ENCODE results near the gene XRCC1. TPM values are rescaled to one million over a fixed set of nuclear protein-coding genes. Genes with fewer than 3 reads are reported as not detected.

XRCC1 gene
- total RNA-seq, 1 experiment from 2014 or later, result 23.4 TPM

GRCh38 chr19:43594710-43595604, 19.6 kb upstream of the XRCC1 start:
- peak overlapping the region; percentile 10; the same call in 1 of the 2 replicates for H3K27ac ChIP-seq (ENCODE audit: low read length)
- H3K9me3 ChIP-seq (ENCODE audit: low read length), result no peaks in the 10 kb centered on the region
- no peaks in the 10 kb centered on the region for H3F3A ChIP-seq (ENCODE audit: low read length, unreplicated experiment)
- H4K20me1 ChIP-seq (ENCODE audit: low read length), result no peaks in the 10 kb centered on the region
- no TSS peak for BruUV-seq (replicated peaks)
- peak overlapping the region; percentile 81 for H3K9ac ChIP-seq (ENCODE audit: low read length)
- ChIA-PET CTCF (interaction anchor here (0.5 to 1.0 kb wide), 4 partner anchors 40 to 148 kb away, joined by 3 to 8 read pairs (median 4); partner anchors contain the start of gene ZNF575), POLR2A (ENCODE audit: unreplicated experiment) (interaction anchor here (1.1 kb wide), 1 partner anchor 73 kb away, joined by 6 read pairs; no protein-coding TSS in a partner anchor)
- H3K4me2 ChIP-seq (ENCODE audit: low read length), result peak overlapping the region; percentile 93
- no peaks in the 10 kb centered on the region for H3K27me3 ChIP-seq (ENCODE audit: low read length)
- no peaks in the 10 kb centered on the region for H3K9me2 ChIP-seq (replicated peaks; ENCODE audit: low read length)
- ATAC-seq (peak; percentile 34), DNase-seq (peak; percentile 70)
- intact Hi-C loops (cut with micrococcal nuclease), result loop anchor here (2.0 kb wide), 1 partner anchor 60 kb away; no protein-coding TSS in a partner anchor
- H3K4me1 ChIP-seq (ENCODE audit: insufficient read depth, low read length), result peaks cover 14% of the 10 kb centered on the region
- no peaks in the 10 kb centered on the region; the same call in 1 of the 2 replicates for H3K36me3 ChIP-seq (ENCODE audit: low read depth, low read length)
- peak overlapping the region; percentile 88 for H2AFZ ChIP-seq (ENCODE audit: low read length)
- peaks cover 47% of the 10 kb centered on the region for H3K79me2 ChIP-seq (ENCODE audit: low read length)
- peak overlapping the region; percentile 78 for H3K4me3 ChIP-seq (ENCODE audit: low read length)
- TF ChIP-seq EZH2phosphoT487 (IDR thresholded peaks at IDR 0.05; ENCODE audit: borderline replicate concordance, low read length), result no peak
- TF ChIP-seq CTCF (conservative IDR thresholded peaks at IDR 0.05; ENCODE audit: low read depth, low read length), result peak; percentile 72
- TF ChIP-seq EZH2 (IDR thresholded peaks at IDR 0.05; ENCODE audit: low read length, unreplicated experiment), result no peak

DNA sequence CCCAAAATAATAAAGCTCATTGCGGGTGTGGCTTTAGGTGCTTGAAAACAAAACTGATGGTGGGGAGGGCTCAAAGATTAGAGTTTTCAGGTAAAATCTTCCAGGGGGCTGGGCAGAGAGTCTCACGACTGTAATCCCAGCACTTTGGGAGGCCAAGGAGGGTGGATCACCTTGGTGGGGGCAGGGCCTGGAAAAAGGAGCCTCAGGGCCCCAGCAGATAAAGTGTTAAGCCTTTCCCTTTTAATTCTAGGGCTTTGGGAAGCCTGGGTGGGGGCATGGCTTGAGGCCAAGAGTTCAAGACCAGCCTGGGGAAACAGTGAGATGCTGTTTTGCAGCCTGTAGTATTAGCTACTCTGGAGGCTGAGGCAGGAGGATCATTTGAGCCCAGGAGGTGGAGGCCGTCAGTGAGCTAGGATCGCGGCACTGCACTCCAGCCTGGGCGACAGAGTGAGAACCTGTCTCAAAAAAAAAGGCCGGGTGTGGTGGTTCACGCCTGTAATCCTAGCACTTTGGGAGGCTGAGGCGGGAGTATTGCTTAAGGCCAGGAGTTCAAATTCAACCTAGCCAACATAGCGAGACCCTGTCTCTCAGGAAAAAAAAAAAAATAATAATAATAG, 18.9 kb upstream of the XRCC1 start:
- TF ChIP-seq CTCF (conservative IDR thresholded peaks at IDR 0.05; ENCODE audit: low read depth, low read length) (no peak), EZH2phosphoT487 (IDR thresholded peaks at IDR 0.05; ENCODE audit: borderline replicate concordance, low read length) (no peak), EZH2 (IDR thresholded peaks at IDR 0.05; ENCODE audit: low read length, unreplicated experiment) (no peak)
- Histone ChIP-seq H2AFZ (ENCODE audit: low read length) (no peak overlapping the region), H3F3A (ENCODE audit: low read length, unreplicated experiment) (no peaks in the 10 kb centered on the region), H3K27me3 (ENCODE audit: low read length) (no peaks in the 10 kb centered on the region), H3K9ac (ENCODE audit: low read length) (no peak overlapping the region; the same call in 1 of the 2 replicates), H3K27ac (ENCODE audit: low read length) (no peak overlapping the region), H3K4me1 (ENCODE audit: insufficient read depth, low read length) (peaks cover 14% of the 10 kb centered on the region), H3K9me3 (ENCODE audit: low read length) (no peaks in the 10 kb centered on the region), H3K4me3 (ENCODE audit: low read length) (peak overlapping the region; percentile 78), H3K36me3 (ENCODE audit: low read depth, low read length) (no peaks in the 10 kb centered on the region), H3K79me2 (ENCODE audit: low read length) (peaks cover 46% of the 10 kb centered on the region), H3K4me2 (ENCODE audit: low read length) (peak overlapping the region; percentile 93), H3K9me2 (replicated peaks; ENCODE audit: low read length) (no peaks in the 10 kb centered on the region), H4K20me1 (ENCODE audit: low read length) (no peaks in the 10 kb centered on the region)
- ChIA-PET POLR2A (ENCODE audit: unreplicated experiment) (no interaction called here), CTCF (interaction anchor here (0.7 to 1.0 kb wide), 2 partner anchors 39 to 147 kb away, joined by 3 to 8 read pairs; no protein-coding TSS in a partner anchor)
- intact Hi-C loops (cut with micrococcal nuclease), result loop anchor here (2.0 kb wide), 1 partner anchor 59 kb away; no protein-coding TSS in a partner anchor
- ATAC-seq, result no peak
- no peak for DNase-seq
- no TSS peak for BruUV-seq (replicated peaks)
